GM18867 (cell line): Measurements from ENCODE around the gene COA8.
"Not testable (repeated sequence)": the region's sequence is repeated elsewhere in the genome, so short reads cannot be mapped to it uniquely, and the experiment has no call there.

Experiments
- ATAC-seq: cut with Tn5 transposase; IDR thresholded peaks from one replicate; pipeline ENCODE4 v1.9.1; 2021; ENCODE audit warnings: mild to moderate bottlenecking, moderate library complexity; ENCODE audit not compliant: unreplicated experiment

COA8 gene

DNA sequence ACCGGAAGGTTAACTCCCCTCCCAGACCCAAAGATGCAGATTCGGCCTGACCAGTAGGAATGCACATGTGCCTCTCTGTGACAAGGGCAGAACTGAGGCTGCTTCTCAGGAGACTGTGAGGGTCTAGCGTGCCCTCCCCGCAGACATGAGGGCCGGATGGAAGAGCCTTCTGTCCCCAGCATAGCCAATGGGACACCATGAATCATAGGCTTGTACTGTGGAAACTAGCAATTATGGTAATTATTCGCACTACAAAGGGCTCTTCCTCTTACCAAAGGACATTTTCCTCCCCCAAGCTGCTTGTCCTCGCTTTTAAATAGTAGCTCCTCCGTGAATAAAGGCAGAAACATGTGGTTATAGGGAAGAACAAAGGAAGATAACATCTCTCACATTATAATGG is 6.2 kb downstream of the COA8 start:
- ATAC-seq, result no peak

DNA sequence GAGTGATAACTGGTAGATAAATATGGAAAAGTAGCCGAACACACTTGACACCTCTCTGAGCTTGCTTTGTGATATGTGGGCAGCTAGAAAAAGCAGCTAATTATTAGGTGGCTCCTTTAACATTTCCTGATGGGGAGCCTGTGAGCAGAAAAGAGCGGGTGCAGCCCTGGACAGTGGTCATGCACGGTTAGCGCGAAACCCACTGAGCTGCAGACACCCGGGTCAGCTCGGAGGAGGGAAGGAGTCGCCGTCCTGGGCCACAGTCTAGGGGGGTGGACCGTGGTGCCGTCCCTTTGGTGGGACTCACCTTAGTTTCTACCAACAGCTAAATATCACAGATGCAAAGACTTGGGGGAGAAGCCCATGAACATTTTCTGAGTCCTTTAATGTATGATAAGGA is 6.6 kb downstream of the COA8 start:
- no peak for ATAC-seq

DNA sequence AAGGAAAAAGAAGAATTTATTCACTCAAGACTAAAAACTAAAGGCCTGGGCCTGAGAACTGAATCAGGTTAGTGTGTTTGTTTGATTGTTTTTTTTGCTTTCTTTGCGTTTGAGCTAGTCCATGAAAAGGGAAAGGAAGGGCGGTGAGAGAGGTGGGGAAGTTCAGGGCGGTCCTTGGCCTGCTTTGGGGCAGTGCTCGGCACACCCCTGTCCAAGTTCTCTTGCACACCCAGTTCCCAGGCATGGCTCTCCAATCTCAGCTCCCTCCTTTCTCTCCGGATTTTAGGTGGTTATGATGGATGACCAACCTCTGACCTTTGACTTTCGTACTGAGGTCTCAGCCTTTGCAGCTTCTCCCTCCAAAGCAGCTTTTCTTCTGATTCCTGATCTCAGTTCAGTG is 11.3 kb downstream of the COA8 start:
- ATAC-seq, result no peak

DNA sequence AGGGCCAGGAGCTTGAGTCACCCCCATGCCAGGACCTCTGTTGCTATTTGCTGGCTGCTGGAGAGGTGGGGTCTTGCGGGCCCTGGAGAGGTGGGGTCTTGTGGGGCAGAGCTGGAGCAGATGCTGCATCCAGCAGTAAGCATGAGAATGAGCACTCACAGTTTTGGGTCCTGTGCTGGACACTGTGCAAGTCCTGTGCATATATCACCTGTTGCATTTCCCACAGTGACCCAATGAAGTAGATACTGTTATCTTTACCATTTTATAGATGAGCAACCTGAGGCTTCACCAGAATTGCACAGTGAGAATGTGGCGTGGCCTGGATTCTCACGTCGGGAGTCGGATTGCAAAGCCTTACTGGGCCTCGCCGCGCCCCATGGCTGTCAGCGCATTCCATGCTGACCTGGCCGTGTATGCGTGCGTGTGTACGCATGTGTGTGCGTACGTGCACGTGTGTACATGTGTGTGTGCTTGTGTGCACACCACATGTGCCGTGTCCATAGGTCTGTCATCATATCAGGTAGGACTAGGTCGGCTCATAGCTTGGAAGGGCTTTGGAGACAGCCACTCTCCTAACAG is 12.0 kb downstream of the COA8 start:
- ATAC-seq, result no peak

DNA sequence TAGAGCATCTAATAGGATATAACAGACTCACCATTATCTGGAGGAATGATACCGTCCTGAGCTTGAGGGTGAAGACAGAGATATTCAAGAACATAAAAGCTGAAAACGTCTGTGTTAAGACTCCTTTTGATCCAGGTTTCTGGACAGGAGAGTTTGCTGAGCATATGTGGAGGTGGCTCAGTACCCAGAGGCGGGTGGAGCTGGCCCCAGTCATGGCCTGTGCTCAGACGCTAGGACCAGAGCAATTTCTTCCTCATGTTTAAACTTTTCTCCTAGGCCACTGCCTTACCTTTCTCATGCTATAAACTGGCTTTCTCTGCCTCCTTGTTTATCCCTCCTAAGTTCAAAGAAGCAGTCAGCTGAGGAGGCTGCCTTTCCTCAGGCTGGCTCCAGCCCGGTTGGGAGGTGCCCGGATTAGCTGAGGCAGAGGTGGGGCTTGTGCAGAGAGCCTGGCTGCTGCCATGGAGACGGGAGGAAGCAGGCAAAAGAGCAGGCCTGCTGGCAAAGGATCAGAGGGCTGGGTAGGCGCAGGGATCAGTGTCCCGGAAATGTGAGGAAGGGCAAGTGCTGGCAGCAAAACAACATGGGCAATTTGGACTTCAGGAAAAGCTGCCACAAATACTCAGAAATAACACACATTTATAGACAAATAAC is 13.7 kb downstream of the COA8 start:
- no peak for ATAC-seq

DNA sequence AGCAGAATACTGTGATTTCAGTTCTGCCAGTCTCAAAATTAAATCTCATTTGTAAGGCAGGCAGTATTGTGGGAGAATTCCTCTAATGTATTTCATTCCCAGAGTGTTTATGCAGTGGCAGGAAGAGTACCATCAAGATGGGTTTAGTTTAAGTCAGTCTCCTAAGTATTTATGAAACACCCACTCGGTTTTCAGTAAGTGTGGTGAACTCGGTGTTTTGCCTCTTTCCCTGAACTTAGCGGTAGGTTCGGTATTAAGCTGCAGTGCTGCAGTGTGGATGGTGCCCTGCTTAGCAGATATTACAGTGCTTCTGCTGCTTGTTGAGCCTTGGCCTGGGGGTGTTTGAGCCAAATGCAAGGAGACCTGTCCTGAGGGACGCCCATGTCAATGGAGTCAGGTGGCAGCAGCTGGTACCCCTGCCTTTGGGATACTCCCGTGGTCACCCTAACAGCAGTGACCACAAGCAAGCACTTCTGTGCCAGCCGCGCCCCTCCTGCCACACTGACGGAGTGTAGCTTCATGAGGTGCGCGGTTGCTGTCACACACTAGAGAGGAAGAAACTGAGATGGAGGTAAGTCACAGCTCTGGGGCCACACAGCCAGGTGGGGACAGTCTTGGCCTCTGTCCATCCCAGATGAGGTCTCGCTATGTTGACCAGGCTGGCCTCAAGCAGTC is 15.8 kb downstream of the COA8 start:
- ATAC-seq, result no peak

DNA sequence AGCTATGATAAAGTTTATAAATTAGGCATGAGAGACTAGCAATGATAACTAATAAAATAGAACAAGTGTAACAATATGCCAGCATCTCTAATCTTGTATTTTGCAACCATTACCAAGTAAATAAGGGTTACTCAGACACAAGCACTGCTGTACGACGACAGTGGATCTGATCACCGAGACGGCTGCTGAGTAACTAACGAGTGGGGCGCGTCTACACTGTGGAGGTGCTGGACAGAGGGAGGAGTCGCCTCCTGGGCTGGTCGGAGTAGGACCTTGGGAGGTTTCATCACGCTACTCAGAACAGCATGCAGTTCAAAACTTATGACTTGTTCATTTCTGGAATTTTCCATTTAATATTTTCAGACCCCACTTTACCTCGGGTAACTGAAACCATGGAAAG is 18.4 kb downstream of the COA8 start:
- no peak for ATAC-seq

DNA sequence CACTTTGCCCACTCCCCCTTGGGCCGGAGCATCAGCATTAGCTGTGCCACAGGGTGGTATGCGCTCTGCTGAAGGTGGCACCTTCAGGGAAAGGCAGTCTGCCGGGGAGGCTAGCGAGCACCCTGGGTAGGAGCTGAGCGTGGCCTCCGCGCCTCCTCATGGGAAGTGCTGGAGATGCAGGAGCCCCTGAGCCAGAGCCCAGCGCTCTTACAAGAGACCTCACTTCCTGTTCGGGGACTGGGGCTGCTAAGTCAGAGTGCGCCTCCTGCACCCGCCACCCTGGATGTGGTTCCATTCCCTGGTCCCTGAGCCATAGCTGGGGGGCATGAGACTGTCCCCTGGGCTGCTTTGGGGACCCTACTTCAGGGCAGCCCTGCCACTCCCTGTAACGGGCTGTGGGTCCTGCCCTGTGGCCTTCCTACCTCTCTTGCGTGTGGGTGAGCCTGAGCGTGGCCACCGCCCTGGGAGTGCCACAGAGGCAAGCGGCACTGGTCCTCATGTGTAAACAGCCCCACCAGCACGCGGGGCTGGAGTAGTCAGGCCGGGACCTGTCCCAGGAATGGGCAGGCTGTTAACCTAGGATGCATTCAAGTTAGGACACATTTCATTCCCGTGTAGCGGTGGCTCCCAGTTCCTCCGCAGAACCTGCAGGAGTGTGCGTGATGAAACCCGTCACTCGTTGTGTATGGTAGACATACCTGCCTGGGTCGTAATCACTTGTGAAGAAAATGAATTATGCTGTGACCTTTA is 19.4 kb downstream of the COA8 start:
- ATAC-seq, result no peak

DNA sequence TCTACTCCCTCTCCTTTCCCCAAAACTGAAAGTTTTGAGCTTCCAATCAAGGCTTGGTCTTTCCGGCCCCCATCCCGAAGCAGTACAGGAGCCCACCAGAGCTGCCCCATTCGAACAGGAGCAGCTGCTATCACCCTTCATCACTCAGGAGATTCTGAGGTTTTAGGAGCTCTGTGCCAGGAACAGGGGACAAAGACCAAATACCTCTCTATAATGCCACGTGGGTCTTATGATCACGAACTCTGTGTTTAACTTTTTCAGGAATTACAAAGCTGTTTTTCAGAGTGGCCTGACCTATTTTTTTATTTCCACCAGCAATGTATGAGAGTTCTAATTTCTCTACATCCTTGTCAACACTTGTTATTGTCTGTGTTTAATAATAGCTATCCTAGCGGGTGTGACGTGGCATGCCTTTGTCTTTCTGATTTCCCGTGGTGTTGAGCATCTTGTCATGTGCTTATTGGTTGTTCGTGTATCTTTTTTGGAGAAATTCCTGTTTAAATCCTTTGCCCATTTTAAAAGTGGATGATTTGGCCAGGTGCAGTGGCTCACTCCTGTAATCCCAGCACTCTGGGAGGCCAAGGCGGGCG is 21.7 kb downstream of the COA8 start:
- ATAC-seq, result no peak

DNA sequence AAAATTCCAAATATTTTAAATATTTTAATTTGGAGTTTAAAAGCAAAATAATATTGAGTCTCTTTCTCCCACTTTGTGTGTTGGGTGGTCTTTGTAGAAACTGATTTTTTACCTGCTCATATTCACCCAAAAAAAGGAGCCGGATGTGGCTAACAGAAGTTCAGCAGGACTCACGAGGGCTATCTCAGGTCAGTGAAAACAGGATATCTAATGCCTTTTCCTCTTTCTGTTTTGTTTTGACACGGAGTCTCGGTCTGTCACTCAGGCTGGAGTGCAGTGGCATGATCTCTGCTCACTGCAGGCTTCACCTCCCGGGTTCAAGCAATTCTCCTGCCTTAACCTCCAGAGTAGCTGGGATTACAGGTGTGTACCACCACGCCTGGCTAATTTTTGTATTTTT is 30.8 kb downstream of the COA8 start:
- ATAC-seq, result peak; percentile 88

DNA sequence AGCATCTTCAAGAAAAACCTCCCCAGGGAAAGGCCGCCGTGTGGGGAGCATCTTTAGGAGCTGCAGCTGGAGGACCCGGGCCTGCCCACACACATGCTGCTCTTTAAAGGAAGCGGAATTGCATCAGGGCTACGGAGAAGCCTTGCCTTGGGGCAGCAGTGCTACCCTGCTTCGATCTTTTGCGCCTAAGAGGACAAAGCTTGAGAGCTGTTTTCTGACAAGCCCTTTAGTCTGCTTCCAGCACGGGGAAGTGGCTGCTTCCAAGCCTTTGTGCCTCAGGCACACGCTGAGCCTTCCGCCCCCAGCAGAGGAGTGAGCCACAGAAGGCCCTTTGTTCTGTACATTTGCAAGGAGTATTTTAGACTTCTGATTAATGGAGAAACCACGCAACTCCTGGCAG is 31.5 kb downstream of the COA8 start:
- ATAC-seq, result no peak

DNA sequence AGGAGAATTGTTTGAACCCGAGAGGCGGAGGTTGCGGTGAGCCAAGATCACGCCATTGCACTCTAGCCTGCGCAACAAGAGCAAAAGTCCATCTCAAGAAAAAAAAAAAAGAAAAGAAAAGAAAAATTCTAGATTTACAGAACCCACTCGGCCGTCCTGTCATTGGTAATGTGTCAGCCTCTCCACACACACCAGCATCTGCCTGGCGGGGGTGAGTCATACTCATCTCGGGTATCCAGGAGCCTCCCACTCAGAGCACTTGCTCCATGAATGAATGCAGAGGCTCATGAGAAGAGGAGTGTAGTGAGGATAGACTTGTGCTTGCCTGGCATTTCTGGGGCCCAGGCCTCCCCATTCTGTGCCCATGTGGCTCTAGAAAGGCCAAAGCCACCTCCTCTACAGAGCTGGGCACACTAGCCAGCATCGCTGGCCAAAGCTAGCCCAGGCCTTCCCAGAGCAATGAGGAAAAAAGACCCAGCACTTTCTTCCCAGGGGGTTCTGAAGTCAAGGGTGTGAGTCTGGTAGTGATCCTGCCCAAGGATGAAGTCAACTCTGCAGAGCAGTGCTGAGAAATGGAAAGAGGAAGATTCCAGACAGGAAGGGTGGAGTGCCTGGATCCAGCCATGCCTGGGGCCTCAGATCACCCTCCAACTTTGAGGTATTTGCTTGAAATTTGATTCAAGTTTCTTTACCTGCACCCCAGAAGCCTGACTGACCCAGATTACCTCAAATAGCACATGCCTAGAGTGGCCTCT is 35.0 kb downstream of the COA8 start:
- no peak for ATAC-seq

DNA sequence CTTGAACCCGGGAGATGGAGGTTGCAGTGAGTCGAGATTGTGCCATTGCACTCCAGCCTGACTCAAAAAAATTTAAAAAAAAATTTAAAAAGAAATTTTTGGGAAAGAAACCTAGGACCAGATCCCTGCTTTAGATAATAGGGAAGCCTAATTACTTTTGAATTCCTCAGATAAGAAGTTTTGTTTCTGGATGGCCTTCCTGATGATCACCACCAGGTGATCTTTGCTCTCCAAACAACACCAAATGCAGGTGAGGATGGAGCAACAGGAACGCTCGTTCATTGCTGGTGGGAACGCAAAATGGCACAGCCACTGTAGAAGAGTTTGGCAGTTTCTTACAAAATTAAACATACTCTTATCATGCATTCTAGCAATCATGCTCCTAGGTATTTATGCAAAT is 37.7 kb downstream of the COA8 start:
- no peak for ATAC-seq

DNA sequence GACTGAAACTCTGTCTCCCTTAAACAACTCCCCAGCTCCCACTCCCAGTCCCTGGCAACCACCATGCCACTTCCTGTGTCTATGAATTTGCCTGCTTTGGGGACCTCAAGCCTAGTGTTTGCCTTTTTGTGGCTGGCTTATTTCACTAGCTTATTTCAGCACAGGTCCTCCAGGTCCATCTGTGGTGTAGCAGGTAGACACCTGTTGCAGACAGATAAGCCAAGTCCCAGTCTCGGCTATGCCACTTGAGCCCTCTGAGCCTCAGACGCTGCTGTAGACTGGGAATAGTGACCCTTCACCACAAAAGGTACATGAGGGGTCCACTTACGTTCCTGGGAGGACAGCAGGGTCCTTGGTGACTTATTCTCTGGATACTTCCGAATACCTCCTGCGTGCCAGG is 41.9 kb downstream of the COA8 start:
- ATAC-seq, result no peak

DNA sequence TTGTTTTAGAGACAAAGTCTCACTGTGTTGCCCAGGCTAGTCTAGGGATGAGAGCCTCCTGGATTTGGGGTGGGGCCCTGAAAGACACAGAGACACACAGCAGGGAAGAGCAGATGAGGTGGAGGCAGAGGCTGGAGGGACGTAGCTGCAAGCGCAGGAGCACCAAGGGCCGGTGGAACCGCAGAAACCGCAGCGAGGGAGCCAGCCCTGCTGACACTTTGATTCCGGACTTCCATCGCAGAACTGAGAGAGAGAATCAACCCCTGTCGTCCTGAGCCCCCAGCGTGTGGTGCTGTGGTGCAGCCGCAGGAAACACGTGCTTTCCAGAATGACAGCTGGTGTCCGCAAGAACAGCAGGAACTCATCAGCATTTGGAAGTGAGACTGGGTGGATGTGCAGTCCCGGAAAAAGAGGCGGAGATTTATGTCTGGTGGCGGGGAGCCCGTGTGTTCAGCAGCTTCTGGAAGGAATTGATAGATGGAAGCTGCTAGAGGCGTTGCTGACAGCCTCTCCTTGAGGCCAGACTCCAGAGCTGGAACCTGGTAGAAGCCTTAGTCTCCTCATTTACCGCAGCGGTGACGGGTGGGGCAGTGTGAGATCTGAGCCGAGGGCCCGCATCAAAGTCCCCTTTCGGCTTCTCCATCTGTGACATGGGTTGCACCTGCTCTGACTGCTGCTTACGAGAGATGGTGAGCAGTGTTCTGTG is 44.4 kb downstream of the COA8 start:
- peak; percentile 61 for ATAC-seq

DNA sequence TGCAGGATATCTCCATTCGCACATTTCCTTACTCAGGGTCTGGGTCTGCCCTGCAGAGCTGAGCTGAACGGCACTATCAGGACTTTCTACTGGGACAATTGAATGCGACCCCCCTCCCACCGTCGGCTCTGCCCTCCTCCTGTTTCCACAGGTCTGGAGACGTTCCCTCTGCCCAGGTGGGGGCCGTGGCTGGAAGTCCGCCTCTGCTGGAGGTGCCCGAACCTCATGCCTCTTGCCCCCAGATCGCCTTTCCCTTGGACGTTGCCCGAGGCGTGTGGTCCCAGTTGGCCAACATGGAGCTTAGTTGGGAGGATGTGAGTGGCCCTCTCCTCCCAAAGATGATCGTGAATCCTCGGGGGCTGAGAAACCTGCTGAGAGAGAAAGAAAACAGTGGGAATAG is 45.1 kb downstream of the COA8 start:
- ATAC-seq, result no peak

DNA sequence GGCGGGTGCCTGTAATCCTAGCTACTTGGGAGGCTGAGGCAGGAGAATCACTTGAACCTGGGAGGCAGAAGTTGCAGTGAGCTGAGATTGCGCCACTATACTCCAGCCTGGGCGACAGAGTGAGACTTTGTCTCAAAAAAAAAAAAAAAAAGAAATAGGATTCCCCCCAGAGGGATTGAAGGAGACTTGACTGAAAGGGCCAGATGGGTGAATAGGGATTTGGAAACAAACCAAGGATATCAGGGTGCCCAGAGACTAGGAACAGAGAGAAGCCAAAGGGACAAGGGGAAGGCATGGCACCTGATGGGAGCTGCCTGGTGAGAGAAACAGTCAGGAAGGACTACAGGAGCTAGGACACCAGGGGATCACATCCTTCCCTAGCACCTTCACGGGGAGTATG is 46.3 kb downstream of the COA8 start:
- not testable (repeated sequence) for ATAC-seq

DNA sequence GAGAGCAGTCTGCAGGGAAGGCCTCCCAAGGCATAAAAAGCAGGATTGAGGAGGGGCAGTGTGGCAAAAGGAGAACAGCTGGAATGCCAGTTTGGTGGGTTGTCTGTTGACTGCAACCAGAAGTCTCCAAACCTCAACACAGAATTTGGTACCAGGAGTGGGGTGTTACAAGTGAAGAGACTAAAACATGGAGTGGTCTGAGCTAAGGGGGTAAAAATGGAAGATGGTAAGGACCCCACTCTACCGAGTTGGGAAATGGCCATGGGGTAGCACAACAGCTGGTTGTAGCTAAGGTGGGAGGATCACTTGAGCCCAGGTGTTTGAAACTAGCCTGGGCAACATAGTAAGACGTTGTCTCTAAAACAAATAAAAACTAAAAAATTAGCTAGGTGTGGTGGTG is 48.5 kb downstream of the COA8 start:
- ATAC-seq, result no peak

DNA sequence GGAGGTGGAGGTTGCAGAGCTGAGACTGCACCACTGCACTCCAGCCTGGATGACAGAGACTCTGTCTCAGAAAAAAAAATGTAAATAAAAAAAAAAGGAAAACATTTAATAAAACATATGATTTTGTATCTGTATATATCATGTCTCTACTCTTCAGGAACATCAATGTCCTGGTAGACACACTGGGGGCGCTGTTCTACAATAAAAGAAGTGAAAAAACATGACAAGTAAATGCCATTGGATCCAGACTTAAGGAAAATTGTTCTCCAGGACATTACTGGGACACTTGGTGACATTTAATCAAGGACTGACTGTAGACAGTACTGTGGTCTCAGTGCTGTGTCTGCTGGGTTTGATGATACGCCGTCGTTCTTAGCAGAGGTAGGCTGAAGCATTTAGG is 50.8 kb downstream of the COA8 start:
- no peak for ATAC-seq

DNA sequence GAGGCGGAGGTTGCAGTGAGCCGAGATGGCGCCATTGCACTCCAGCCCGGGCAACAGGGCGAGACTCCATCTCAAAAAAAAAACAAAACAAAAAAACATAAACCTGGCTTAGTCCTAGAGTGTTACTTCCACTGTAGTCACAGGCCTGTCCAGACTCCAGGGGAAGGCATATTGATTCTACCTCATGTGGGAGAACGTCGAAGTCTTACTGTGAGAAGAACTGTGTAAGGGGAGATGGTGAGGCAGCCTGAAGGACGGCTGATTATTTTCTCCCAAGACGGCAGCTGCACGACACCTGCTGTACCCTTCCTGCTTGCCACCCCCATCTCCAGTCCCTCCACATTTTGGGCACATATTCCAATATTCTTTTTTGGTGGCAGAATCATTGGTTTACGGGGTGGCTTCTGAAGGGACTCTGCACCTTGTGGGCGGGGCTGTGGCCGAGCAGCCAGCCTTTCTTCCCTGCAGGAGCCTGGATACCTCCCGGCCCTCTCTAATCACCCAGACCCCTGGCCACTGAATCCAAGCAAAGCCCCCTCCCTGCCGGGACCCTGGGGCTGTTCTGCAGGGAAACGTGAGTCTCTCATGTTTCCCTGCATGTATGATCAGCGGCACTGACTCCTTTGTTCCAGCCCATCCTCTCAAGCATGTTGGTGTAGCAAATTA is 54.0 kb downstream of the COA8 start:
- ATAC-seq, result no peak
